ENCODE results near the gene FBXO3.

The FBXO3 gene

GRCh38 chr11:33697997-33698396, 76.3 kb downstream of the FBXO3 start:
- no peak overlapping the region for H3K9ac ChIP-seq (ENCODE audit: low read length)
- H3K79me1 ChIP-seq (ENCODE audit: low read length), result no peaks in the 10 kb centered on the region
- no peak for DNase-seq
- no peak overlapping the region for H4K8ac ChIP-seq (ENCODE audit: low read depth, low read length)
- H3K79me2 ChIP-seq (ENCODE audit: control insufficient read depth, insufficient read depth, low read length), result no peaks in the 10 kb centered on the region
- no peak overlapping the region for H2AK5ac ChIP-seq (ENCODE audit: low read length)
- H2BK5ac ChIP-seq (ENCODE audit: low read length), result no peak overlapping the region
- H4K5ac ChIP-seq (ENCODE audit: low read length), result no peak overlapping the region
- H3K18ac ChIP-seq (ENCODE audit: low read length), result no peak overlapping the region
- no peak overlapping the region for H2BK120ac ChIP-seq (ENCODE audit: low read depth, low read length)
- H3K4me1 ChIP-seq (ENCODE audit: control insufficient read depth, low read depth, low read length), result peaks cover 6% of the 10 kb centered on the region
- WGBS (ENCODE audit: extremely low coverage, insufficient coverage, low lambda C conversion rate), result no CpG with 5 or more reads among the region's 3 CpGs
- no peak overlapping the region for H3K4me3 ChIP-seq (ENCODE audit: low read length)
- H3K4ac ChIP-seq (ENCODE audit: low read depth, low read length), result no peak overlapping the region
- no peak overlapping the region for H2BK15ac ChIP-seq (replicated peaks; ENCODE audit: low read depth)
- no peak overlapping the region for H3K56ac ChIP-seq (ENCODE audit: low read length)
- H3K27me3 ChIP-seq (ENCODE audit: insufficient read depth, low read length, poor library complexity), result no peaks in the 10 kb centered on the region
- no peaks in the 10 kb centered on the region for H3K36me3 ChIP-seq (ENCODE audit: control insufficient read depth, insufficient read depth, low read length)
- H3K4me2 ChIP-seq (ENCODE audit: low read length), result no peak overlapping the region
- H3K23ac ChIP-seq (ENCODE audit: low read length), result no peak overlapping the region
- no peak overlapping the region for H3K27ac ChIP-seq (ENCODE audit: low read depth, low read length)

DNA sequence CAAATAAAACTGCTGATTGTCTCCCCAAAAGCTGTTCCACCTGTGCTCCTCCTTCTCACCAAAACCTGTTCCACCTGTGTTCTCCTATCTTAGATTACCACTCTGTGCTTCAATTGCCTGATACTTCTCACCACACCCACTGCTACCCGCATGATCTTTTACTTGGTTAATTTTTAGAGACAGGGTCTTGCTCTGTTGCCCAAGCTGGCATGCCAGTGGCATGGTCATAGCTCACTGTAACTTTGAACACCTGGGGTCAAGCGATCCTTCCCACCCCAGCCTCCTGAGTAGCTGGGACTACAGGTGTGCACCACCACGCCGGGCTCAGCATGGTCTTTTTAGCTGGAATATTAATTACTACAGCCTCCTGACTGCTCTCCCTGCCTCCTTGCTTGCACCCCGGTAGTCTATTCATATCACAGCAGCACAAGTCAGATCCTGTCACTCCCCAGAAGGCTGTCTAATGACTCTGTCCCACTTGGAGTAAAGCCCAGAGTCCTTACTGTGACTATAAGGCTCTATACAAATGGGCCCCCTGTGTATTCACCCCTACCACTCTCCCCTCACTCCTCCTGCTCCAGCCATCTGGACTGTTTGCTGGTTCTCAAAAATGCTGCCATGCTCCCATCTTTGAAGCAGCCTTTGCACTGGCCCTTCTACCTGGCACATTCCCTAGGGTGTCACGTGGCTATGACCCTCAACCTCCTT, 77.2 kb downstream of the FBXO3 start:
- no peak overlapping the region for H3K4me2 ChIP-seq (ENCODE audit: low read length)
- no peak overlapping the region for H2BK5ac ChIP-seq (ENCODE audit: low read length)
- no peaks in the 10 kb centered on the region for H3K79me2 ChIP-seq (ENCODE audit: control insufficient read depth, insufficient read depth, low read length)
- DNase-seq, result no peak
- no peak overlapping the region for H3K27ac ChIP-seq (ENCODE audit: low read depth, low read length)
- no peak overlapping the region for H4K8ac ChIP-seq (ENCODE audit: low read depth, low read length)
- H3K23ac ChIP-seq (ENCODE audit: low read length), result no peak overlapping the region
- H2BK120ac ChIP-seq (ENCODE audit: low read depth, low read length), result no peak overlapping the region
- H4K5ac ChIP-seq (ENCODE audit: low read length), result no peak overlapping the region
- H3K79me1 ChIP-seq (ENCODE audit: low read length), result no peaks in the 10 kb centered on the region
- no peak overlapping the region for H3K9ac ChIP-seq (ENCODE audit: low read length)
- H3K36me3 ChIP-seq (ENCODE audit: control insufficient read depth, insufficient read depth, low read length), result no peaks in the 10 kb centered on the region
- no peak overlapping the region for H3K4me3 ChIP-seq (ENCODE audit: low read length)
- H2AK5ac ChIP-seq (ENCODE audit: low read length), result no peak overlapping the region
- H3K56ac ChIP-seq (ENCODE audit: low read length), result no peak overlapping the region
- no CpG with 5 or more reads among the region's 6 CpGs for WGBS (ENCODE audit: extremely low coverage, insufficient coverage, low lambda C conversion rate)
- peaks cover 13% of the 10 kb centered on the region for H3K4me1 ChIP-seq (ENCODE audit: control insufficient read depth, low read depth, low read length)
- no peak overlapping the region for H2BK15ac ChIP-seq (replicated peaks; ENCODE audit: low read depth)
- H3K4ac ChIP-seq (ENCODE audit: low read depth, low read length), result no peak overlapping the region
- H3K18ac ChIP-seq (ENCODE audit: low read length), result no peak overlapping the region
- no peaks in the 10 kb centered on the region for H3K27me3 ChIP-seq (ENCODE audit: insufficient read depth, low read length, poor library complexity)

DNA sequence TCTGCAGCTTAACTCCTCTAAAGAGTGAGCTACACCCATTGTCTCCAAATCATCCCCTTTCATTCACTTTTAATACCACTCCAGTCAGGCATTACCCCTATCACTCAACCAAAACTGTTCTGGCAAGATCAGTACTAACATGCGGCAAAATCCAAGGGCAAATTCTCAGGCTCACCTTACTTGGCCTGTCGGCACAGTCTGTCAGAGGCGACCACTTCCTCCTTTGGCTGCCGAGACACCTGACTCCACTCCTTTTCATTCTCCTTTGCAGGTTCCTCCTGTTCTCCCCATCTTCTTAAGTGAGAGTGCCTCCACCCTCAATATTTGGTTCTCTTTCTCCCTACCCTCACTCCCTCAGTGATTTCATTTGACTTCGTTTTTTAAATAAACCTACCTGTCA, 77.9 kb downstream of the FBXO3 start:
- Histone ChIP-seq H2AK5ac (ENCODE audit: low read length) (no peak overlapping the region), H3K4me1 (ENCODE audit: control insufficient read depth, low read depth, low read length) (peaks cover 14% of the 10 kb centered on the region), H2BK15ac (replicated peaks; ENCODE audit: low read depth) (no peak overlapping the region), H4K5ac (ENCODE audit: low read length) (no peak overlapping the region), H3K79me1 (ENCODE audit: low read length) (no peaks in the 10 kb centered on the region), H4K8ac (ENCODE audit: low read depth, low read length) (no peak overlapping the region), H3K23ac (ENCODE audit: low read length) (no peak overlapping the region), H3K4me2 (ENCODE audit: low read length) (no peak overlapping the region), H3K4me3 (ENCODE audit: low read length) (no peak overlapping the region), H3K27ac (ENCODE audit: low read depth, low read length) (no peak overlapping the region), H3K18ac (ENCODE audit: low read length) (no peak overlapping the region), H3K4ac (ENCODE audit: low read depth, low read length) (no peak overlapping the region), H3K79me2 (ENCODE audit: control insufficient read depth, insufficient read depth, low read length) (no peaks in the 10 kb centered on the region), H3K27me3 (ENCODE audit: insufficient read depth, low read length, poor library complexity) (no peaks in the 10 kb centered on the region), H3K36me3 (ENCODE audit: control insufficient read depth, insufficient read depth, low read length) (no peaks in the 10 kb centered on the region), H3K9ac (ENCODE audit: low read length) (no peak overlapping the region), H3K56ac (ENCODE audit: low read length) (no peak overlapping the region), H2BK120ac (ENCODE audit: low read depth, low read length) (no peak overlapping the region), H2BK5ac (ENCODE audit: low read length) (no peak overlapping the region)
- WGBS (ENCODE audit: extremely low coverage, insufficient coverage, low lambda C conversion rate), result no CpG with 5 or more reads among the region's 5 CpGs
- no peak for DNase-seq

GRCh38 chr11:33695051-33695566, 79.2 kb downstream of the FBXO3 start:
- H3K4me2 ChIP-seq (ENCODE audit: low read length), result no peak overlapping the region
- H3K4me1 ChIP-seq (ENCODE audit: control insufficient read depth, low read depth, low read length), result peaks cover 16% of the 10 kb centered on the region
- H3K27ac ChIP-seq (ENCODE audit: low read depth, low read length), result no peak overlapping the region
- WGBS (ENCODE audit: extremely low coverage, insufficient coverage, low lambda C conversion rate), result no CpG with 5 or more reads among the region's 4 CpGs
- no peaks in the 10 kb centered on the region for H3K36me3 ChIP-seq (ENCODE audit: control insufficient read depth, insufficient read depth, low read length)
- H4K8ac ChIP-seq (ENCODE audit: low read depth, low read length), result no peak overlapping the region
- no peak overlapping the region for H2BK15ac ChIP-seq (replicated peaks; ENCODE audit: low read depth)
- no peak overlapping the region for H3K4ac ChIP-seq (ENCODE audit: low read depth, low read length)
- no peaks in the 10 kb centered on the region for H3K79me1 ChIP-seq (ENCODE audit: low read length)
- no peak overlapping the region for H2BK120ac ChIP-seq (ENCODE audit: low read depth, low read length)
- no peak overlapping the region for H4K5ac ChIP-seq (ENCODE audit: low read length)
- no peak for DNase-seq
- no peak overlapping the region for H3K9ac ChIP-seq (ENCODE audit: low read length)
- no peaks in the 10 kb centered on the region for H3K79me2 ChIP-seq (ENCODE audit: control insufficient read depth, insufficient read depth, low read length)
- no peak overlapping the region for H2BK5ac ChIP-seq (ENCODE audit: low read length)
- H2AK5ac ChIP-seq (ENCODE audit: low read length), result no peak overlapping the region
- H3K23ac ChIP-seq (ENCODE audit: low read length), result no peak overlapping the region
- no peak overlapping the region for H3K18ac ChIP-seq (ENCODE audit: low read length)
- H3K56ac ChIP-seq (ENCODE audit: low read length), result no peak overlapping the region
- H3K4me3 ChIP-seq (ENCODE audit: low read length), result no peak overlapping the region
- H3K27me3 ChIP-seq (ENCODE audit: insufficient read depth, low read length, poor library complexity), result no peaks in the 10 kb centered on the region

DNA sequence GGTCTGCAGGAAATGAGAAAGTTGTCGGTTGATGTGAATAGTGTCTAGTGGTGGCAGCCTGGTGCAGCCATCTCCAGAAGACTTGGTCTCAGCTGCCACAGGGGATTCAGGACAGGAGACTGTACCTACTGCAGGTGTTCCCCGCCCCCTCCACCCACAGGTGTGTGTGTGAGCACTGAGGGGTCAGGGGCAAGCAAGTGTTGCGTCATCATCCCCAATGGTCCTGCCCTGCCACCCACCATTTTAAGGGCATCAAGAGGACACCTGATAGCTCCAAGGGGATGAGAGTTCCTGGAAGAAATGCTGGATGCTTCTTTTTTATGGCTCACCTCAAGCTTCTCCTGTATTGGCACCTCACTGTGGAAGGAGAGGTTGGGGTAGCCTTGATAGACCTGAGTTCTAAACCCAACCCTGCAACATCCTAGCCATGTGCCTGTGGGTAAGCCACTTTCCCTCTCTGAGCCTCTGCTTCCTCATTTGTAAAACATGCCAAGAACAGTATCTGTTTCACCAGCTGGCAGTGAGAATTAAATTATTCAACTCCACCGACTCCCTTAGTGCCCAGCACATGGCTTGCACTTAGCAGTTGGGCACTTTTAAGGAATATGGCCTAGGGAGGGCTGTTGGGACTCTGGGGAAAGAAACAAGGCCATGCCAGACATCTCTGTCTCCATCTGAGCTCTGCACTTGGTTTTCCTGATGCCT, 79.8 kb downstream of the FBXO3 start:
- no peak overlapping the region for H2AK5ac ChIP-seq (ENCODE audit: low read length)
- no peak overlapping the region for H3K27ac ChIP-seq (ENCODE audit: low read depth, low read length)
- H3K9ac ChIP-seq (ENCODE audit: low read length), result no peak overlapping the region
- H3K36me3 ChIP-seq (ENCODE audit: control insufficient read depth, insufficient read depth, low read length), result no peaks in the 10 kb centered on the region
- H2BK15ac ChIP-seq (replicated peaks; ENCODE audit: low read depth), result no peak overlapping the region
- no peaks in the 10 kb centered on the region for H3K27me3 ChIP-seq (ENCODE audit: insufficient read depth, low read length, poor library complexity)
- H3K18ac ChIP-seq (ENCODE audit: low read length), result no peak overlapping the region
- H3K4me3 ChIP-seq (ENCODE audit: low read length), result no peak overlapping the region
- H4K5ac ChIP-seq (ENCODE audit: low read length), result no peak overlapping the region
- H3K4me2 ChIP-seq (ENCODE audit: low read length), result no peak overlapping the region
- no peaks in the 10 kb centered on the region for H3K79me1 ChIP-seq (ENCODE audit: low read length)
- no peak overlapping the region for H3K56ac ChIP-seq (ENCODE audit: low read length)
- H2BK120ac ChIP-seq (ENCODE audit: low read depth, low read length), result no peak overlapping the region
- no CpG with 5 or more reads among the region's 4 CpGs for WGBS (ENCODE audit: extremely low coverage, insufficient coverage, low lambda C conversion rate)
- H2BK5ac ChIP-seq (ENCODE audit: low read length), result no peak overlapping the region
- no peaks in the 10 kb centered on the region for H3K79me2 ChIP-seq (ENCODE audit: control insufficient read depth, insufficient read depth, low read length)
- DNase-seq, result no peak
- H3K4me1 ChIP-seq (ENCODE audit: control insufficient read depth, low read depth, low read length), result peaks cover 15% of the 10 kb centered on the region
- no peak overlapping the region for H3K23ac ChIP-seq (ENCODE audit: low read length)
- no peak overlapping the region for H4K8ac ChIP-seq (ENCODE audit: low read depth, low read length)
- no peak overlapping the region for H3K4ac ChIP-seq (ENCODE audit: low read depth, low read length)

All from mesendoderm (in vitro differentiated cells).